NCI-H510A treated with DMSO at 0.1 percent for 48 hours (cell line): ENCODE measurements around the gene THUMPD3.

ENCODE experiments used
- DNase-seq: peaks from one replicate; lab custom pipeline; 2025; lab: John Stamatoyannopoulos, UW

THUMPD3 gene, protein sequence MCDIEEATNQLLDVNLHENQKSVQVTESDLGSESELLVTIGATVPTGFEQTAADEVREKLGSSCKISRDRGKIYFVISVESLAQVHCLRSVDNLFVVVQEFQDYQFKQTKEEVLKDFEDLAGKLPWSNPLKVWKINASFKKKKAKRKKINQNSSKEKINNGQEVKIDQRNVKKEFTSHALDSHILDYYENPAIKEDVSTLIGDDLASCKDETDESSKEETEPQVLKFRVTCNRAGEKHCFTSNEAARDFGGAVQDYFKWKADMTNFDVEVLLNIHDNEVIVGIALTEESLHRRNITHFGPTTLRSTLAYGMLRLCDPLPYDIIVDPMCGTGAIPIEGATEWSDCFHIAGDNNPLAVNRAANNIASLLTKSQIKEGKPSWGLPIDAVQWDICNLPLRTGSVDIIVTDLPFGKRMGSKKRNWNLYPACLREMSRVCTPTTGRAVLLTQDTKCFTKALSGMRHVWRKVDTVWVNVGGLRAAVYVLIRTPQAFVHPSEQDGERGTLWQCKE

DNA sequence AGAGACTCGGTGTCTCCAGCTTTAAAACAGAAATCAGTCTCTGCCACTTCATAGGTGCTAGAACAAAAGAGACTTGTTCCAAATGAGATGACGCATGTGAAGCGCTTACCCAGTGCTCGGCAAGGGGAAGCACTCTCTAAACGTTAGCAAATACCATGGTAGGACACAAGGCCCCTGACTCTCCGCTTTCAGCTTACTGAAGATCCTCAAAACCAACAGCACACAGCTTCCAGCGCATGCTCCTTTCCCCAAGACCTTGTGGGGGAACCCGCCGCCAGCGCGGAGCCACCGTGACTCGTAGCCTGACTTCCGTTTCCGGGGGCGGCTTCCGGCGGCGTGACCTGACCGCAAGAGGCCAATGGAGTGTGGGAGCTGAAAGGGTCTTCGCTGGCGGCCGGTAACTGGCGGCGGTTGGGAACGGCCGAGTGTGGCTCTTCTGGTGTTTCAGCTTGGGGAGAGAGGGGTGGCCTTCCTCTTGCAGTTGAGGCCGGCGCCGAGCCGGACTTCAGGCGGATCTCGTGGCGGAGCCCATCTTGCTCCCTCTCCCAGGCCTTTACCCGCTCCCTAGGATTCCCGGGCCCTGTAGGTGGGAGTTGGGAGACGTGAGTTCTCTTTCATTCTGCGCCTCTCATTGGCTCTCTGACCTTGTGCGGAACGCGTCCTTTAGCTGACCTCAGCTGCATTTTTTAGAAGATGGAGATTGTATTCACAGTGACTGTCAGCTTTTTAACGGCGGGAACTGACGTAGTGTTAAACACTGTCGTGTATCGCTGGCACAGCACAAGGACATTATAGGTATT, at the start of gene THUMPD3:
TSS of gene THUMPD3 (plus strand) at position 324 of the 800 bp plus-strand sequence. CDS start 2,015 bp downstream, outside the sequence.
- peak; percentile 78 for DNase-seq

DNA sequence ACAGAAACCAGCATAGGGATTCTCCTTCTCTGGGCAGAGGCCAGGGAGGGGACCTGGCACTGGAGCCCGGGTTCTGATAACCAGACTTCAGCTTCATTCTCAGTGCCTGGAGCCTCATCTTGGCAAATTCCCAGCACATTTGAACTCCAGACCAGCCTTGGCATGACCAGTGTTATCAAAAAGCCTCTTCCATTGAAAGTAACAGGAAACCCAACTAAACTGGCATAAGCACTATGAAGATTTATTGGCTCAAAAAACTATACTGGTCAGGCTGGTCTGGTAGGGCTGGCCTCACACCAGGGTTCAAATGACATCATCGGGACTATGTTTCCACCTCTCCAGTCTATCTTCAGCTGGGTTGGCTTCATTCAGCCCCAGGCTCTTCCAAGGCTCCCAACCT, 48.1 kb upstream of the THUMPD3 start:
- no peak for DNase-seq

DNA sequence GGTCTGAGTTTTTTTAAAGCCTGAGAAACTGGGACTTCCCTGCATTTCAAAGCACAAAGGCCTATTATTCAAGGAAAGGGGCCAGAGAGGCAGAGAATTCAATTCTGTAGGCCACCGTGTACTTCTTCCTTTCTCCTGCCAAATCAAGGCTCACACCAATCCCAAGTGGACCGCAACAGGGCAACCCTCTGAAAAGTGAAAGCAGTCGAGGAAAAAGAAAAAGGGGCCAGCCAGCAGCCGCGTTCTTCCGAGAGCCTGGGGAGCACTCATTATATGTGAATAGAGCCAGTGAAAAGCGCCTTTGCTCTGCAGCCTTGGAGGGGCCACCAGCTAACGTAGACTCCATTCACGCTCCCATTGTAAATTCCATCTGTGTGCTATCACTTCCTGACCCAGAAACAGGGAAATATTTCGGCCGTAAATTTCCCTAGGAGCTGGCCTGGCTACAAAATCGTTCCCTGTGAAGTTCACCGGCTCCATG, 45.9 kb upstream of the THUMPD3 start:
- no peak for DNase-seq

DNA sequence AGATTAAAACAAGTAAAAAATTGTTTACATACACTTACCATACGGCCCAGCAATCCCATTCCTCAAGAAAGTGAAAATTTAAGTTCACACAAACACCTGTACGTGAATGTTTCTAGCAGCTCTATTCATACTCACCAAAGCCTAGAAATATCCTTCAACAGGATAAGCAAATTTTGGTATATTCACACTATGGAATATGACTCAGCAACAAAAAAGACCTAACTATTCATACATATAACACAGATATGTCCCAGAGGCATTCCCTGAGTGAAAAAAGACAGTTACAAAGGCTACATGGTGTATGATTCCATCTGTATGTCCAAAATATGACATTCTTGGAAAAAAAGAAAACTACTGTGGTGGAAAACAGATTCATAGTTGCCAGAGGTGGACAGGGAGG, 40.1 kb upstream of the THUMPD3 start:
- DNase-seq, result no peak

DNA sequence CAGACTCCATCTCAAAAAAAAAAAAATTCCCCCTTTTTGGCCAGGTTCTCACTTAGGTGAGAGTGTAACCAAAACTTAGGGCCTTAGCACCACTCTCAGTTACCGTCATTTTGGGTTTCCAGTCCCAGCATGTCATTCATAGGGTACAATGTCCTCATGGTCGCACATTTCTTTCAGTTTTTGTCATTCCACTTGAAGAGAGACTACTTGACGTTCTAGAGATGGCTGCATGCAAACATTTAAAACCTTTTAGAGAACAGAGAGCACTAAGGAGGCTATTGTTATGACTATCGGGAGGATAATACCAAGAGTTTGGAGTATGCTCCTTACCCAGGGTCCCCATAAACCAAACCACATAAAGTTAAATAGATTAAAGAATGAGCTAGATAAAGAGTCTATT, 37.9 kb upstream of the THUMPD3 start:
- DNase-seq, result no peak

DNA sequence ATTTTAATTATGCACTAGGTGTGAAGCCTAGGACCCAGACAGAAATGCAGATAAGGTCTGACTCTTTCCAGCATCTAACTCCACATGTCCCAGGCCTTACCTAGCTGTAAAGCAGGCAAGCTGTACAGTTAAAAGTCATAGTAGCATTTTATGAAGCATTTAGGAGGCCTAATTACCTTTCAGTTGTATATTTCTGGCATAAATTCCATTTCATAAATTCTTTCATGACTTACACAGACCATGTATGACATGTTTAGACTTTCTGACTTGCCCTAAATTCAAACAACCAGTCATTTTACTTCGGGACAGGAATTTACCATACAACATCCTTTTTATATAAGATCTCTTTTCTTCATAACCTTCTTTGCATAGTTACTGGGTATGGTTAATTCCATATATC, 35.3 kb upstream of the THUMPD3 start:
- no peak for DNase-seq

DNA sequence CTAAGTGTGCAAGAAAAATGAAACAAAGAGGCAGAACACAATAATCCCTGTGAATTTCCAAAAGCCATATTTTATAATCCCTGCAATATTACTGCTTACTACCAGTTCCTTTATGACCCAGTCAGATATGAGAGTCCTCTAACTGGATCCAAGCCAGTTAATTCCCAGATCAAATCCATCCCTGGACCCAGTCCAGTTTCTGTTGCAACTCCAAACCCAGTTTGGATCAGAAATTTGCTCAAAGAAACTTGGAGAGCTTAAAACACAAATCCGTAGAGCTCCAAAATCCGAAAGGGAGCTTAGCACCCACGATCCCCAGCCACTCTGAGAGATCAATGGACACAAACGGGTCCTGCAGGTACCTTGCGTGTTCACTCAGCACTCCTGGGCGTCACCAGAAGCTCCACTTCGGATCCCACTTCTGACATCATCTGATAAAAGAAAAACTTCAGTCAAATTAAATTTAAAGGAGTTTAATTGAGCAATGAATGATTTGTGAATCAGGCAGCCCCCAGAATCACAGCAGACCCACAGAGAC, 32.6 kb upstream of the THUMPD3 start:
- no peak for DNase-seq

DNA sequence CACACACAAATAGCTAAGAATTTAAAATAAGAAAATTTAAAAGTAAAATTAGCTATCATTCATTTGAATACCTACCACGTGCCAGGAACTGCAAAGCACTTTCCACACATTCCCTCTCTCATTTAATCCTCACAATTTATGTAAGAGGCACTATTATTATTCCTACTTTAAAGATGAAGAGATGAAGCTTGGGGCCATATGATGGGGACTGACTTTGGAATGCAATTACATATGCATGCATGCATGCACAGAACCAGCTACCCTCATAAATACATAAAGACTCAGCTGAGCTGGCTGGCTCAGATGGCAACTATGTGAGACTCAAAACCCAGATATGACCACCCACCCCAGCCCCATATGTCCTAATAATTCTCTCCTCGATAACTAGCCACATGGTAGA, 31.7 kb upstream of the THUMPD3 start:
- no peak for DNase-seq

DNA sequence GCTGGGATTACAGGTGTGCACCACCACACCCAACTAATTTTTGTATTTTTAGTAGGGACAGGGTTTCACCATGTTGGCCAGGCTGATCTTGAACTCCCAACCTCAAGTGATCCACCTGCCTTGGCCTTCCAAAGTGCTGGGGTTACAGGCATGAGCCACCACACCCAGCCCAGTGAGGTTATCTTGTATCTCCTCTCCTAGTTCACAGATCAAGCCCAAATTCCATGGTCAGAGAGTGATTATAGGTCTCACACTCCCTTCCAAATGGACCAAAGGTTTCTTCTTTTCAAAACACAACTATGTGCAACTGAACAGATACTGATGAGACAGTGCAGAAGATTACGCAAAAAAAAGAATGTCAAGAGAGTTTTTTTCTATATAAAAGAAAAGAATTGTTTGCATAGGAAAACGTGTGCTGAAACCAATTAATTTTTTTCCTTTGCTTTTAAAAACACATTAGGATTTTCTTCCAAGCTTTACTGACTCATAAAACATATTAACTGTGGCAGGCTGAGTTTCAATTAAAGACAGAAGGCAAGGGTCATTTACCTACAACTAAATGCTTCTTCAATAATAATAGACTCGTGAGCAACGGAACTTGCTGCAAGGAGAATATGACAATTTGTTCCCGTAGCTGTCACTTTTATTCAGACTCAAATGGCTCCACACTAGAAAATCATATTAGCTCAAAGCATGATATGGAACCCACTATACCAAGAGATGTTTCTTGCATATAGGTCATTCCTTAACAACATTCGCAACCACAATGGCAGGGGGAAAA, 30.4 kb upstream of the THUMPD3 start:
- no peak for DNase-seq

DNA sequence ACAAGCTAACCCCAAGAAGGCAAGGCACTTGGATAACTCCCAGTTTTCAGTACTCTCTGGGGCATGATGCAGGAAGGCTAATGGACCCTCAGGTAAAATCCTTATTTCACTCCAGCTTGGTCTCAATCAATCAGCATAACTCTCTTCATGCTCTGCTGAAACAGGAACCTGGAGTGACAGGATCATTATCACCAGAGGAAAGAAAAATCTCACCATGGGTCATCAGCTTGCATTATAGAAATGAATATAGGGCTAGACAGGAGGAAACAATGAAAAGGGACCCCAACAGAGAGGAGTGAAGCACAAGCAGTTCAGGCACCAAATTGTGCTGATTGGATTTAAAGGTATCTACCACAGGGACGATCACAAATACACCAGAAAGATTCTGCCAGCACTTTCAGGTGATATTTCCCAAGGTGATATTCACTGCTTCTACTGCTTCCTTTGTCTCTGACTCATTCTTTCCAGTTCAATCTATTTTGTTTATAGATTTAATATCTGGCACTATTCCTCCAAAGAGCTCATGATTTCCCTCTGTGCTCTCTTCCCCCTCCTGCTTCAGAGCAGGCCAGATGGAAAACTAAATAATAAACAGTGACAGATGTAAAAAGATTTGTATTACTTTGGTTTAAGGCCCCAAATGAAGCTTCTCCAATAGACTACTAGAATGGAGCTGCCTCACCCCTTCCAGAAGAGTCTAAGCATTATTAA, 22.9 kb upstream of the THUMPD3 start:
- DNase-seq, result no peak

DNA sequence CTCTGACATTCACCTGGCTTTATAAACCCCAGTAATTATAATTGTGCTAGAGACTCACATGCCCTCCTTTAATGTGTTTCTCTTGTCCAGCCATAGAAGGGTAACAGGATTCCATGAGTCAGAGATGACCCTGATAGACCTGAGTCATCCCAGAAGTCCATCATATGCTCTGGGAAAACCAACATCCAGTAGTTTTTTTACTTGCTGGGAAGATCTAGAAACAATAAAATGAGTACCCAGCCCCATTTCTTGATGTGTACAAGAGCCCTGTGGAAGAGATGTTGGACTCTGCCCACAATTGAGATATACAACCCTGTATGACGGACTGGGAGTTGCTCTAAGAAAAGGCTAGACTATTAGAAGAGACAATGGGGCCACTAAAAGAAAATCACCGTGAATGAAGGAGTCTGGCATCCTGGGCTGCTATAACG, 22.4 kb upstream of the THUMPD3 start:
- DNase-seq, result no peak

DNA sequence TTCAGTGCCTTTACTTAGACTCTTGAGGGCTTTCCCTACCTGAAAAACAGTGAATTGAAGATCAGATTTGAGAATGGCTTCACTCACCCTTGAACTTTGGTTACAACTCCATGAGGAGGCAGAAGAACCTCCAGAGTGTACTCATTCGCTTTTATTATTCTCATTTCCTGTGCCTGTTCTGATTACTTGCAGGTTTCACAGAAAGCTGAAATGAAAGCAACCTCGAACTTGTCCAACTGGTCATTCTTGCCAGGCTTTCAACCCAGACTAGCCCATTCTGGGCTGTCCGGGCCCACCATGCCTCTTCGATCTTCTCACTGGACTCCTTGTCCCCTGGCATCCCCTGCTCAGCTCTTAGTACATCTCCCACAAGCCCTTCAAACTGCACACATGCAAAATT, 20.2 kb upstream of the THUMPD3 start:
- DNase-seq, result no peak

DNA sequence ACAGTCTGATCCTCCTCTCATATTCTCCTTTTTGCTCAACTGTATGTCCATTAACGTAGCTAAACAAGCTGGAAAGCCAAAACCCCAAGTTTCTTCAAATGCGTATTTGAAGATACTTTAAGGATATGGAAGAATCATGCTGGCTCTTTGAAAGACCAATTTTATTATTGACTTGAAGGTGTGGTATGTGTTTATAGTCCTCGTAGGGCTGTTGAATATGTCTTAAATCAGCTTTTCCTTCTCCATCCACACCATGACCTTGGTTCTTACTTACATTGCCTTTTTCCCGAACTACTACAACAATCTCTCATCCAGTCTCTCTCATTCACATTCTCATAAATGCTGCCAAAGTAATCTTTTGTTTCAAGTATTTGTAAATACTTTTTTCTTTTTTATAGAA, 19.7 kb upstream of the THUMPD3 start:
- no peak for DNase-seq

DNA sequence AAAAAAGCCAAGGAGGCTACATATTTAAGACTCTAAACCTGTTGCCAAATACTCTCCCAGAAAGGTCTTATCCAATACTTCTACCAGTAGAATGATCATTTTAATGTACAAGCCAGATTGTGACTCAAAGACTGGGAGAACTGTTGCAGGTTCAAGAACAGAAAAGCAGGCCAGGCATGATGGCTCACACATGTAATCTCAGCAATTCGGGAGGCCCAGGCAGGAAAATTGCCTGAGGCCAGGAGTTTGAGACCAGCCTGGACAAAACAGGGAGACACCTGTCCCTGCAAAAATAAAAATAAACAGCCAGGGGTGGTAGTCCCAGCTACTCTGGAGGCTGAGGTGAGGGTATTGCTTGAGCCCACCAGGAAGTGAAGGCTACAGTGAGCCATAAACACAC, 17.8 kb upstream of the THUMPD3 start:
- no peak for DNase-seq

DNA sequence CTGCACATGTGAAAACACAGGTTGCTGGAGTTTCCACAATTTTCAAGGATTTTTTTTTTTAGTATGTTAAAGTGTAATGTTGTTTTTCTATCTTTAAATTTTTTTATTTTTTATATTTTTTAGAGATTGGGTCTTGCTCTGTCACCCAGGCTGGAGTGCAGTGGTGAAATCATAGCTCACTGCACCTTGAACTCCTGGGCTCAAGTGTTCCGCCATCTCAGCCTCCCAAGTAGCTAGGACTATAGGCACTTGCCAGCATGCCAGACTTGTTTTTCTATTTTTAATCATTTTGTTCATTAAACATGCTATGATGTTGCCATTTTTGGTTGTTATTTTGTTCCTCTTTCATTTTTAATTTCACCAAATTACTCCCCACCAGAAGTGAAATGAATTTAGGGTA, 16.7 kb upstream of the THUMPD3 start:
- DNase-seq, result no peak

DNA sequence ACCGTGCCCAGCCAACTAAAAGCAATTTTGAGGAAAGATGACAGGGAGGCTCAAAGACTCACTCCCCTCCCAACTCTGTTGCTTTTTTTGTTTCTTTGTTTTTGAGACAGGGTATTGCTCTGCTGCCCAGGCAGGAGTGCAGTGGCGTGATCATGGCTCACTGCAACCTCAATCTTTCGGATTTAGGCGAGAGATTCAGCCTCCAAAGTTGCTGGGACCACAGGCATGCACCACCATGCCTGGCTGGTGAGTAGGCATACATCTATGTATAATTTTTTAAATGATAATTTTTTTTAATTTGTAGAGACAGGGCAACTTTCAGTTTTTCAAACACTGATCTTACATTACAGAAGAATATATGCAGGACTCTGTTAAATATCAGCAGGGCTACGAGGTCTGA, 15.8 kb upstream of the THUMPD3 start:
- no peak for DNase-seq

DNA sequence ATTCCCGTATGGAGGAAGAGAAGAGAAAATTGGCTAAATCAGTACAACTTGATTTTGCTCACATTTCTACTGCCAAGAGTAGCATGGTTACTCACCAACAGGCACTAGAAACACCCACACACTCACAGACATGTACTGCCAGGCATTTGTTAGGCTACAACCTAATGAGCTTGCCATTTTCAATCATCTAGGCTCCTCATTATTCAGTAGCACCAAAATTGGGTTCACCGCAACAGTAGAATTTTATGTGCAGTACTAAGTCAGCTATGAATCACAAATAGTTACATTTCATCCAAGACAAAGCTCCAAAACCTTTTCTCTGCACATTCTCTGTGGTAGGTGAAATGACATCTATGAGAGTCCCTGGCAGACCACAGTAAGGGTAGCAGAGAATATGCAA, 15.0 kb upstream of the THUMPD3 start:
- no peak for DNase-seq

DNA sequence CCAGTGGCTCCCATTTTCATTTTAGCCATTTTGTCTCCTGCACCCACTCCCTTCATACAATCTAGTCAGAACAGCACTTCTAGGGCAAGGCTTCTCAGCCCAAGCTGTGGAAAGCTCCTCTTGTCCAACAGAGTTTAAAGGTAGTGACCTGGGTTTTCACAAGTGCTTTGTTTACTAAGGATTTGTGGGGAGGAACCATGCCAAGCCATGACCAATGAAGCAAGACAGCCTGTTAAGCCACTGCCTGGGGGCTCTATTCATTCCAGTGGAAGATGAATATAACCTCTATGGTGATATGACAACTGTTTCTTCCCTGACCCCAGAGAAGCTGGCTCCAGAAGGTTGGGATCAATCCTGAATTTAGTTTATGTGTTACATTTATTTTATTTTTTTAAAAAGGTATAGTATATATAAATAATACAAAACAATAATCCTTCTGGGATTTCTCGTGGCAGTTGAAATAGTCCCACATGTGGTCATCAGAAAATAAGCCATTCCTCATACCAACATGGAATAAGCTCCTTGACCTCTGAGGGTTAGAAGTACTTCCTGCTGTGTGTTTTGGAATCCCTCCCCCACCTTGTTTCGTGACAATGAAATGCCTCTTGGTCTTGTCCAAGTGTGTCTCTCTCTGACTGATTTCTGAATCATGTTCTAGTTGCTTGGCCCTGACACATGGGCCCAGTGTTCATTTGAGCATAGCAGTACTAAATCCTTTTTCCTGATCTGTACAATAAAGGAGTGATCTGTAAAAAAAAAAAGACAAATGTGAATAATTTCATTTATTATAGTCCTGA, 13.3 kb upstream of the THUMPD3 start:
- DNase-seq, result peak; percentile 28

DNA sequence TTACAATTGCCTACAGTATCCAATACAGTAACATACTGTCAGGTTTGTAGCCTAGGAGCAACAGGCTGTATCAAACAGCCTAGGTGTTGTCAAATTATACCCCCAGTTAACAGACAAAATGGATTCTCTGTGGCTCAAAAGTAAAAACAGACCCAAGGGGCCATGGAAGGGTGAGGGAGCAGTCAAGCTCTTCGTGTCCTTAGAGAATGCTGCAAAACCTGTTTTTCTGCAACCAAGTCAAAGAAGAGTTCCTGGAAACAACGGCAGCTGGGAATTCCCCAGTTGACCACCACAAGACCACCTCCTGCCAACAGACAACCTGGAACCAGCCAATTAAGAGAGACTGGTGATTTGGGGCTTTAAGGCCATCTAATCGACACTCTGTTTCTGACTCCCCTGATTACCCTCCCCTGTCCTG, 11.1 kb upstream of the THUMPD3 start:
- no peak for DNase-seq
